ENCODE results near the gene LSM7. TPM values are rescaled to one million over a fixed set of nuclear protein-coding genes. Genes with fewer than 3 reads are reported as not detected.

The LSM7 gene
- total RNA-seq, 1 donor from 2014 or later: 135 TPM

- Histone ChIP-seq H3K27ac (no peak overlapping the region), H3K9me3 (no peaks in the 10 kb centered on the region), H3K36me3 (peaks cover 0 to 18% of the 10 kb centered on the region in 2 donors), H3K4me3 (peak overlapping the region; percentile 64 to 88), H3K27me3 (no peaks in the 10 kb centered on the region), H3K4me1 (peaks cover 47% of the 10 kb centered on the region)
- no peak for DNase-seq (ENCODE audit: extremely low spot score in 2 of 2)
- intact Hi-C loops (cut with DNase I): no loop called here
- no peak for TF ChIP-seq CTCF (IDR thresholded peaks at IDR 0.05)
- TF ChIP-seq POLR2AphosphoS5 (IDR thresholded peaks at IDR 0.05; ENCODE audit: insufficient read depth in 1 of 2, low read depth in 1 of 2): no peak
- no peak for TF ChIP-seq POLR2A (IDR thresholded peaks at IDR 0.05)
These were observed 1.6 kb downstream of the LSM7 start for GRCh38 chr19:2326699-2327360.

- Histone ChIP-seq H3K9me3 (no peaks in the 10 kb centered on the region), H3K36me3 (peaks cover 0 to 25% of the 10 kb centered on the region in 2 donors), H3K27me3 (no peaks in the 10 kb centered on the region), H3K4me3 (no peak overlapping the region), H3K27ac (no peak overlapping the region), H3K4me1 (peaks cover 35% of the 10 kb centered on the region)
- no peak for DNase-seq (ENCODE audit: extremely low spot score in 2 of 2)
- no peak for TF ChIP-seq POLR2A (IDR thresholded peaks at IDR 0.05)
- no peak for TF ChIP-seq CTCF (IDR thresholded peaks at IDR 0.05)
- TF ChIP-seq POLR2AphosphoS5 (IDR thresholded peaks at IDR 0.05; ENCODE audit: insufficient read depth in 1 of 2, low read depth in 1 of 2): no peak
- intact Hi-C loops (cut with DNase I): no loop called here
These were observed 2.9 kb downstream of the LSM7 start for GRCh38 chr19:2325281-2326046.

- Histone ChIP-seq H3K36me3 (peaks cover 0 to 25% of the 10 kb centered on the region in 2 donors), H3K27me3 (no peaks in the 10 kb centered on the region), H3K4me3 (no peak overlapping the region), H3K27ac (no peak overlapping the region), H3K4me1 (peaks cover 24% of the 10 kb centered on the region), H3K9me3 (no peaks in the 10 kb centered on the region)
- DNase-seq (ENCODE audit: extremely low spot score in 2 of 2): no peak
- intact Hi-C loops (cut with DNase I): no loop called here
- no peak for TF ChIP-seq POLR2AphosphoS5 (IDR thresholded peaks at IDR 0.05; ENCODE audit: insufficient read depth in 1 of 2, low read depth in 1 of 2)
- TF ChIP-seq CTCF (IDR thresholded peaks at IDR 0.05): no peak
- no peak for TF ChIP-seq POLR2A (IDR thresholded peaks at IDR 0.05)
These were observed 4.0 kb downstream of the LSM7 start for GRCh38 chr19:2324220-2324948.

GRCh38 chr19:2323707-2324106 is 4.7 kb downstream of the LSM7 start:
- no peaks in the 10 kb centered on the region for H3K27me3 ChIP-seq
- H3K9me3 ChIP-seq: no peaks in the 10 kb centered on the region
- no peak overlapping the region for H3K4me3 ChIP-seq
- no peak for DNase-seq (ENCODE audit: extremely low spot score in 2 of 2)
- intact Hi-C loops (cut with DNase I): no loop called here
- H3K36me3 ChIP-seq: peaks cover 0 to 25% of the 10 kb centered on the region in 2 donors
- no peak overlapping the region for H3K27ac ChIP-seq
- H3K4me1 ChIP-seq: peaks cover 18% of the 10 kb centered on the region
- TF ChIP-seq POLR2AphosphoS5 (IDR thresholded peaks at IDR 0.05; ENCODE audit: insufficient read depth in 1 of 2, low read depth in 1 of 2) (no peak), CTCF (IDR thresholded peaks at IDR 0.05) (no peak), POLR2A (IDR thresholded peaks at IDR 0.05) (no peak)
